ENCODE results near the gene MYOF. TPM values are rescaled to one million over a fixed set of nuclear protein-coding genes. Genes with fewer than 3 reads are reported as not detected.

Gene MYOF
- total and polyA plus RNA-seq, 2 of the 8 experiments (the other 6 are each of a cell fraction or from before 2014, with no cell fraction given): 0.98 to 2.3 TPM

GRCh38 chr10:93333278-93333978 is 148.7 kb downstream of the MYOF start:
- H3K79me1 ChIP-seq (ENCODE audit: low read depth, low read length): no peaks in the 10 kb centered on the region
- peaks cover 0 to 6% (median 3%) of the 10 kb centered on the region in 4 experiments; a peak in 4 of 7 replicates for H3K4me1 ChIP-seq (replicated peaks in 1 of 4; ENCODE audit: control insufficient read depth in 3 of 4, insufficient read depth in 4 of 4, low read length in 3 of 4)
- peaks cover 1% of the 10 kb centered on the region; the same call in 1 of the 2 replicates for H3K23me2 ChIP-seq (ENCODE audit: low read depth, low read length)
- no peak overlapping the region for H4K8ac ChIP-seq (ENCODE audit: extremely low read depth, insufficient read depth, low read length)
- no peak overlapping the region for H2AFZ ChIP-seq (ENCODE audit: low read length)
- H4K5ac ChIP-seq (ENCODE audit: insufficient read length, low read depth, low read length): no peak overlapping the region
- no peak overlapping the region for H3K27ac ChIP-seq (ENCODE audit: low read depth, low read length)
- H3K79me2 ChIP-seq (ENCODE audit: control insufficient read depth in 1 of 2, insufficient read depth in 2 of 2, low read length in 2 of 2): no peaks in the 10 kb centered on the region
- POLR2A ChIA-PET (ENCODE audit: partially characterized antibody): interaction anchor here (0.8 kb wide), 1 partner anchor 246 kb away, joined by 3 read pairs; no protein-coding TSS in a partner anchor
- H3K18ac ChIP-seq (ENCODE audit: extremely low read depth, low read length): no peak overlapping the region; the same call in 1 of the 2 replicates
- H3K27me3 ChIP-seq (replicated peaks in 1 of 4; ENCODE audit: control insufficient read depth in 3 of 4, extremely low read depth in 1 of 4, insufficient read depth in 3 of 4, low read length in 3 of 4): no peaks in the 10 kb centered on the region
- H2AK5ac ChIP-seq (ENCODE audit: low read depth, low read length): no peak overlapping the region
- no peak overlapping the region for H3K4me3 ChIP-seq (ENCODE audit: extremely low read depth in 1 of 4, insufficient read depth in 2 of 4, low read depth in 3 of 4, low read length in 4 of 4)
- H2BK15ac ChIP-seq (ENCODE audit: low read length): no peak overlapping the region
- no peaks in the 10 kb centered on the region for H4K20me1 ChIP-seq (replicated peaks in 1 of 2; ENCODE audit: control insufficient read depth in 1 of 2, insufficient read depth in 2 of 2, low read length in 2 of 2)
- H2BK120ac ChIP-seq (replicated peaks; ENCODE audit: low read depth, low read length): no peak overlapping the region
- H3K23ac ChIP-seq (ENCODE audit: insufficient read length): no peak overlapping the region
- 0 out of 2 replicates have a peak overlapping the region, but pooled peaks have one; percentile 21 for H2BK20ac ChIP-seq (ENCODE audit: low read length)
- CTCF ChIA-PET (ENCODE audit: partially characterized antibody): interaction anchor here (0.8 to 1.6 kb wide), 7 partner anchors 13 to 254 kb away, joined by 3 to 5 read pairs (median 3); no protein-coding TSS in a partner anchor
- H4K91ac ChIP-seq (replicated peaks; ENCODE audit: insufficient read length, low read length): no peak overlapping the region
- H3K56ac ChIP-seq (replicated peaks; ENCODE audit: insufficient read length, low read depth, low read length): no peak overlapping the region
- no peak overlapping the region for H3K9ac ChIP-seq (replicated peaks in 1 of 4; ENCODE audit: extremely low read depth in 1 of 4, low read depth in 3 of 4, low read length in 3 of 4)
- peak in 1 of 2 experiments; percentile 51 for DNase-seq (ENCODE audit: low read depth in 1 of 2, low spot score in 2 of 2)
- 0 out of 2 replicates have a peak overlapping the region, but pooled peaks have one; percentile 90 for H2BK12ac ChIP-seq (ENCODE audit: low read depth, low read length)
- no peak overlapping the region for H2BK5ac ChIP-seq (ENCODE audit: low read depth, low read length)
- no peaks in the 10 kb centered on the region for H3K9me3 ChIP-seq (ENCODE audit: insufficient read depth in 2 of 2, low read depth in 1 of 2, low read length in 1 of 2)
- WGBS, 2 experiments (ENCODE audit: extremely low coverage in 1 of 2, insufficient coverage in 1 of 2, insufficient read length in 1 of 2, insufficient replicate concordance in 2 of 2, low coverage in 1 of 2, low lambda C conversion rate in 2 of 2, missing lambda C conversion rate in 1 of 2): 73% methylated on average over 15 of the region's 15 CpGs; no CpG with 5 or more reads in 1 of the 2 experiments
- no peak for FAIRE-seq
- H3K4me2 ChIP-seq (ENCODE audit: insufficient read depth in 1 of 2, low read depth in 2 of 2, low read length in 2 of 2): no peak overlapping the region
- no peak for TF ChIP-seq ATF3 (IDR thresholded peaks at IDR 0.05; ENCODE audit: insufficient read depth, low read depth, low read length)
- no peak for TF ChIP-seq RAD21 (IDR thresholded peaks at IDR 0.05 in 1 of 2, conservative IDR thresholded peaks at IDR 0.05 in 1 of 2; ENCODE audit: low read depth in 2 of 2, low read length in 2 of 2)
- peak; percentile 65; the same call in 1 of the 2 replicates for TF ChIP-seq TEAD4 (IDR thresholded peaks at IDR 0.05; ENCODE audit: low read depth, low read length)
- no peak for TF ChIP-seq SRF (IDR thresholded peaks at IDR 0.05; ENCODE audit: low read depth, low read length)
- TF ChIP-seq JUND (IDR thresholded peaks at IDR 0.05; ENCODE audit: low read length): peak; percentile 75; the same call in 1 of the 2 replicates
- no peak overlapping the region for H3K4ac ChIP-seq (replicated peaks; ENCODE audit: insufficient read length, low read depth, low read length)
- H3K36me3 ChIP-seq (ENCODE audit: control insufficient read depth in 2 of 4, insufficient read depth in 4 of 4, low read length in 3 of 4): no peaks in the 10 kb centered on the region
- no peak overlapping the region for H3K14ac ChIP-seq (ENCODE audit: insufficient read length)
